ENCODE results near the gene C1QL2.

Gene C1QL2

DNA sequence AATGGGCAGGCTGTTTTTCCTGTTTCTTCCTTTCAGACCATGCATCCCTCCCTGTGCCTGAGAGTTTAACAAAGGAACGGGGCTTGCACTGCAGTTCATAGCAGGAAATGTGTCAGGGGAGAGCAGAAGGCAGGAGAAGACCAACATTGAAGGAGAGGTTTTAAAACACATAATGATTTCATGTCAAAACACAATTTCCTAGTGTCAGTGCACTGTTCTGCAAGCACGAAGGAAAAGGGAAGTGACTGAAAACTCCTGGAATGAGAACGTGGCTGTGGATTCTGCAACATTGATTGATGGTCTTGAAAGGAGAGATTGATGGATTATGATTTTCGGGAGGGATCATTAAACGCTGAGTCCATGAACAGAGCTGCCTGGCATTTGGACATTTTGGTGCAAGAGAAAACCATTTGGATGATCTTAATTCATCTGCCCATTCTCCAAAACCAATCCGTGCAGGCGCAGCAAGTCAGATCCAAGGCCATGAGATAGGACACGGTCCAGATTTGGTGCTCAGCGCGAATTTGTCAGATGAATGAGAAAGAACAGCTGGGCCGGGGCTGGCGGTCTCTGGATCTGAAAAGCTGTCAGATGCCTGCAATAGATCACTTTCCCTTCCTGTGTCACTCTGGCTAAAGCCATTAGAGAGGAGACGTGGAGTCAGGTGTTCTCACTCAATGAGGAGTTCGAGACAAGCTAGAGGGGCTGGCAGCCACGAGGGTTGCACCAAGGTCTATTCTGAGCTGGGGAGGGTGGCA, 38.4 kb downstream of the C1QL2 start:
- H3K4me1 ChIP-seq (ENCODE audit: control insufficient read depth, insufficient read depth, low read length) = no peaks in the 10 kb centered on the region
- H3K27me3 ChIP-seq (ENCODE audit: control insufficient read depth, insufficient read depth, low read length) = no peaks in the 10 kb centered on the region
- no peak overlapping the region for H3K9ac ChIP-seq (ENCODE audit: low read length)
- H3K4me3 ChIP-seq (ENCODE audit: low read length) = no peak overlapping the region
- H3K36me3 ChIP-seq (ENCODE audit: control insufficient read depth, insufficient read depth, low read length) = no peaks in the 10 kb centered on the region
- no peaks in the 10 kb centered on the region for H3K9me3 ChIP-seq (ENCODE audit: control insufficient read depth, low read length)

GRCh38 chr2:119119076-119119785, 39.3 kb downstream of the C1QL2 start:
- Histone ChIP-seq H3K9me3 (ENCODE audit: control insufficient read depth, low read length) (no peaks in the 10 kb centered on the region), H3K4me3 (ENCODE audit: low read length) (no peak overlapping the region), H3K9ac (ENCODE audit: low read length) (no peak overlapping the region), H3K4me1 (ENCODE audit: control insufficient read depth, insufficient read depth, low read length) (no peaks in the 10 kb centered on the region), H3K36me3 (ENCODE audit: control insufficient read depth, insufficient read depth, low read length) (no peaks in the 10 kb centered on the region), H3K27me3 (ENCODE audit: control insufficient read depth, insufficient read depth, low read length) (no peaks in the 10 kb centered on the region)

DNA sequence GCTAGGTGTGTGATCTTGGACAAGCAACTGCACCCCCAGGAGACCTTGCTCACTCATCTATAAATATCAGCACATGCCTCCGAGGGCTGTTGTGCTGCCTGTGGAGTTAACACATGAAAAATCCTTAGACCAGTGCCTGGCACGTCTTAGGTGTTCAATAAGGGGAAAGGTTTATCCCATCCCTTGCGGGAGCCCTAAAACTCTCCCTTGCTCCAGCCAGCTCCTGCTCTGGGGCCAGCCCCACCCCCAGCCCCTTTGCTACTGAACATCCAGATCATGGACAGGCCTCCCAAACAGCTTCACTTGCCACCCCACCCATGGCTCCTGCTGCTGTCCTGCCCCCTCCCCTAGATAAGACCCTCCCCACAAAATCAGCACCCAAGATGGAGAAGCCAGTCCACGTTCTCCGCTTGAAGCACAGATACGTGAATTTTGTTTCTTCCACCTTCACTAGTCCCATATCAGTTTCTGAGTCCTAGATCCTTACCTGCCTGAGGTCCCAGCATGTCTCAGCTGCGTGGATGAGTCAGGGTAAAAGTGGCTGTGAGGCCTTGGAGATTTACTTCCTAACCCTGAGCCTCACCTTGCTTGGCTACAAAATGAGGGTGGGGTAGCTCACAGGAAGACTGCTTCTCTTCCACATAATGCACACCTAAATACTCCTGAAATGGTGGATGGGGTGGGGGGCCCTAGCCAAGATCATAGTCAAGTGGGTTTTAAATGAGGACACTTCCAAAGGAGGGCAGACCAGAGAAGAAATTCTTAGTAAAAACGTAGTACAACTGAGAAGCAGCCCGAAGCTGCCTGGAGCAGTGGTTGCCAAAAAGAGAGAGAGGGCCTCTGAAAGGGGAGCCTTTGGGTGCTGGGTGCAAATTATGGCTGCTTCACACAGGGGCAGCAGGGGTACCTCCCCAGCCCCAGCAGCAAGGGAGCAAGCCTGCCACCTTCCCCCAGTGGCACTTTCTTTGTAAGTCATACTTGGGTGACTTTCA, 40.4 kb downstream of the C1QL2 start:
- H3K9ac ChIP-seq (ENCODE audit: low read length) = no peak overlapping the region
- no peaks in the 10 kb centered on the region for H3K4me1 ChIP-seq (ENCODE audit: control insufficient read depth, insufficient read depth, low read length)
- no peaks in the 10 kb centered on the region for H3K36me3 ChIP-seq (ENCODE audit: control insufficient read depth, insufficient read depth, low read length)
- H3K27me3 ChIP-seq (ENCODE audit: control insufficient read depth, insufficient read depth, low read length) = no peaks in the 10 kb centered on the region
- H3K9me3 ChIP-seq (ENCODE audit: control insufficient read depth, low read length) = no peaks in the 10 kb centered on the region
- H3K4me3 ChIP-seq (ENCODE audit: low read length) = no peak overlapping the region

- no peaks in the 10 kb centered on the region for H3K27me3 ChIP-seq (ENCODE audit: control insufficient read depth, insufficient read depth, low read length)
- no peak overlapping the region for H3K4me3 ChIP-seq (ENCODE audit: low read length)
- no peaks in the 10 kb centered on the region for H3K9me3 ChIP-seq (ENCODE audit: control insufficient read depth, low read length)
- no peak overlapping the region for H3K9ac ChIP-seq (ENCODE audit: low read length)
- no peaks in the 10 kb centered on the region for H3K36me3 ChIP-seq (ENCODE audit: control insufficient read depth, insufficient read depth, low read length)
- no peaks in the 10 kb centered on the region for H3K4me1 ChIP-seq (ENCODE audit: control insufficient read depth, insufficient read depth, low read length)
These were observed 41.1 kb downstream of the C1QL2 start for GRCh38 chr2:119117408-119117807.

GRCh38 chr2:119116411-119117295, 41.9 kb downstream of the C1QL2 start:
- Histone ChIP-seq H3K36me3 (ENCODE audit: control insufficient read depth, insufficient read depth, low read length) (no peaks in the 10 kb centered on the region), H3K4me3 (ENCODE audit: low read length) (no peak overlapping the region), H3K27me3 (ENCODE audit: control insufficient read depth, insufficient read depth, low read length) (no peaks in the 10 kb centered on the region), H3K9ac (ENCODE audit: low read length) (no peak overlapping the region), H3K9me3 (ENCODE audit: control insufficient read depth, low read length) (no peaks in the 10 kb centered on the region), H3K4me1 (ENCODE audit: control insufficient read depth, insufficient read depth, low read length) (no peaks in the 10 kb centered on the region)

- Histone ChIP-seq H3K9ac (ENCODE audit: low read length) (no peak overlapping the region), H3K27me3 (ENCODE audit: control insufficient read depth, insufficient read depth, low read length) (no peaks in the 10 kb centered on the region), H3K9me3 (ENCODE audit: control insufficient read depth, low read length) (peaks cover 5% of the 10 kb centered on the region)
These were observed 44.3 kb downstream of the C1QL2 start for GRCh38 chr2:119114266-119114665.

GRCh38 chr2:119113489-119113770, 45.1 kb downstream of the C1QL2 start:
- no peaks in the 10 kb centered on the region for H3K4me1 ChIP-seq (ENCODE audit: control insufficient read depth, insufficient read depth, low read length)
- no peak overlapping the region for H3K9ac ChIP-seq (ENCODE audit: low read length)
- peaks cover 5% of the 10 kb centered on the region for H3K9me3 ChIP-seq (ENCODE audit: control insufficient read depth, low read length)
- no peak overlapping the region for H3K4me3 ChIP-seq (ENCODE audit: low read length)
- no peaks in the 10 kb centered on the region for H3K36me3 ChIP-seq (ENCODE audit: control insufficient read depth, insufficient read depth, low read length)
- H3K27me3 ChIP-seq (ENCODE audit: control insufficient read depth, insufficient read depth, low read length) = no peaks in the 10 kb centered on the region

More at GRCh38 chr2:119114266-119114665, 44.3 kb downstream of the C1QL2 start:
- no peaks in the 10 kb centered on the region for H3K4me1 ChIP-seq (ENCODE audit: control insufficient read depth, insufficient read depth, low read length)
- no peaks in the 10 kb centered on the region for H3K36me3 ChIP-seq (ENCODE audit: control insufficient read depth, insufficient read depth, low read length)
- no peak overlapping the region for H3K4me3 ChIP-seq (ENCODE audit: low read length)

DNA sequence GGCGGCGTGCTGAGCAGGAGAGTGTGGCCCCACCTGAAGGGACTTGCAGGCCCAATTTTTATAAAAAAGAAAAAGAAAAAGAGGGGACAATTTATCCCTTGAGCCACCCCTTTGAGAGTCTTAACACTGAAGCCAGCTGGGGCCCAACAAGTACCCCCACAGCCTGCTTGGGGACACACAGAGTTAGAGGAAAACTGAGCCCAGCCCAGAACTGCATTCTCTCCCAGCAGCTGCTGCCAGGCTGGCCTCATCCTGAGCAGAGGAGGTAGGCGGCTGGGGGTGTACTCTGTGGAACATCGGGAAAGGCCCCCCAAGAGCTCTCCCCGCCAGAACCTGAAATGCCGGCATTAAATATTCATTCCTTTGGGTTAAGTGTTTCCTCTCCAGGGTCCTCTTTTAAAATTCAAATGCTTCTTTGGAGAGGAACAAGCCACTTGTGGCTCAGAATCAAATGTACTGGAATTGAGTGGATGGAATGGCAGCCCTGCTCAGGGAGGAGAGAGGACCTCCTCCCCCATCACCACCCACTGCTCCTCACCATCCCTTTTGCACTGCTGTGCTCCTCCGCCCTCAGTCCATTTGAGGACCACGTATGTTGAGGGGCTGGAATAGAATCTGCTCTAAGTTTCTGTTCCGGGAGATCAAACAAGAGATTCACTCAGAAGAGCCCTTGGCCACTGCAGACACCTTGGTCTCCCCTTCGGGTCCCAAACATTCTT, 45.6 kb downstream of the C1QL2 start:
- Histone ChIP-seq H3K36me3 (ENCODE audit: control insufficient read depth, insufficient read depth, low read length) (no peaks in the 10 kb centered on the region), H3K4me1 (ENCODE audit: control insufficient read depth, insufficient read depth, low read length) (no peaks in the 10 kb centered on the region), H3K27me3 (ENCODE audit: control insufficient read depth, insufficient read depth, low read length) (no peaks in the 10 kb centered on the region), H3K9me3 (ENCODE audit: control insufficient read depth, low read length) (peaks cover 5% of the 10 kb centered on the region), H3K4me3 (ENCODE audit: low read length) (no peak overlapping the region), H3K9ac (ENCODE audit: low read length) (no peak overlapping the region)

GRCh38 chr2:119112230-119112629, 46.3 kb downstream of the C1QL2 start:
- H3K9me3 ChIP-seq (ENCODE audit: control insufficient read depth, low read length) = peaks cover 5% of the 10 kb centered on the region
- H3K36me3 ChIP-seq (ENCODE audit: control insufficient read depth, insufficient read depth, low read length) = no peaks in the 10 kb centered on the region
- no peaks in the 10 kb centered on the region for H3K4me1 ChIP-seq (ENCODE audit: control insufficient read depth, insufficient read depth, low read length)
- H3K9ac ChIP-seq (ENCODE audit: low read length) = no peak overlapping the region
- H3K27me3 ChIP-seq (ENCODE audit: control insufficient read depth, insufficient read depth, low read length) = no peaks in the 10 kb centered on the region
- no peak overlapping the region for H3K4me3 ChIP-seq (ENCODE audit: low read length)

- Histone ChIP-seq H3K4me1 (ENCODE audit: control insufficient read depth, insufficient read depth, low read length) (no peaks in the 10 kb centered on the region), H3K36me3 (ENCODE audit: control insufficient read depth, insufficient read depth, low read length) (no peaks in the 10 kb centered on the region), H3K4me3 (ENCODE audit: low read length) (no peak overlapping the region), H3K27me3 (ENCODE audit: control insufficient read depth, insufficient read depth, low read length) (no peaks in the 10 kb centered on the region), H3K9me3 (ENCODE audit: control insufficient read depth, low read length) (peaks cover 5% of the 10 kb centered on the region), H3K9ac (ENCODE audit: low read length) (no peak overlapping the region)
These were observed 47.2 kb downstream of the C1QL2 start for GRCh38 chr2:119111115-119111975.
